KG1 (cell line): ENCODE results near the gene HCN2.
A peak's percentile ranks its signal among the peaks of the same experiment; 100 is the strongest.
"Not testable (repeated sequence)": the region's sequence is repeated elsewhere in the genome, so short reads cannot be mapped to it uniquely, and the experiment has no call there.

ENCODE experiments used
- DNase-seq: peaks from one replicate; lab custom pipeline; 2025; lab: John Stamatoyannopoulos, UW

Gene HCN2

DNA sequence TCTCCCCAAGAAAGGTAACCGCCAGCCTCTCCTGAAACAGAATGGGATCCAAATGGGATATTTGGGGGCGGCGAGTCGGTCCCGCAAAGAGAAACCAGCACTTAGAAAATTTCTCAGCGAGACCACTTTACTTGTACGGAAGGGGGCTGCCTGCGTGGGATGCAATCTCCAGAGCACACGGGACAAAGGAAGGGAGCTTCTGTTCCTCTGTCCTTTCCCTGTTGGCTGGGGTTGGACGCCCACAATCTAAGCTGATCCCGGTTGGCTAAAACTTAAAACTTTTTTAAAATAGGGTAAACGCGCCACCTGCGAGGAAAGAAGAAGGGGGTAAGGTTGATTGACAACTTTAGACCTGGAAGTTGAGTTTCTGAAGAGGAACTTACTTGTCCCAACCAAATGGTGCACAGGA is 18.1 kb upstream of the HCN2 start:
- peak; percentile 47 for DNase-seq

DNA sequence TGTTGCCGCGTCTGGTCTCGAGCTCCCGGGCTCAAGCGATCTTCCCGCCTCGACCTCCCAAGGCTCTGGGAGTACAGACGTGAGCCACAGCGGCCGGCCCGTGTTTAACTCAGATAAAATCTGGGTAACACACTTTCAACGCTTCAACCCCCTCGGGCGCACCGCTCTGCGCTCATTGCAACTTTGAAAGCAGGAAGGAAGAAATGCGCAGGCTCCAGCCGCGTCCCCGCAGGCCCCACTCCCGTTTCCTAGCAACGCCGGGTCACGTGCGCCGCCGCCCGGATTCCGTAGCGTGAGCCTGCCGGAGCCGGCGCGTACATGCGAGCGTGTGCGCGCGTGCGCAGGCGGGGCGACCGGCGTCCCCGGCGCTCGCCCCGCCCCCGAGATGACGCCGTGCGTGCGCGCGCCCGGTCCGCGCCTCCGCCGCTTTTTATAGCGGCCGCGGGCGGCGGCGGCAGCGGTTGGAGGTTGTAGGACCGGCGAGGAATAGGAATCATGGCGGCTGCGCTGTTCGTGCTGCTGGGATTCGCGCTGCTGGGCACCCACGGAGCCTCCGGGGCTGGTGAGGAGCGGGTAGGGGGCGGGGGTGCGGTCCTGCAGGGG is 17.4 kb upstream of the HCN2 start, which contains the start of gene BSG:
BSG (plus strand) TSS at position 457 of the 603 bp plus-strand sequence; CDS start at position 496, 39 bp downstream.
- DNase-seq = peak; percentile 92

DNA sequence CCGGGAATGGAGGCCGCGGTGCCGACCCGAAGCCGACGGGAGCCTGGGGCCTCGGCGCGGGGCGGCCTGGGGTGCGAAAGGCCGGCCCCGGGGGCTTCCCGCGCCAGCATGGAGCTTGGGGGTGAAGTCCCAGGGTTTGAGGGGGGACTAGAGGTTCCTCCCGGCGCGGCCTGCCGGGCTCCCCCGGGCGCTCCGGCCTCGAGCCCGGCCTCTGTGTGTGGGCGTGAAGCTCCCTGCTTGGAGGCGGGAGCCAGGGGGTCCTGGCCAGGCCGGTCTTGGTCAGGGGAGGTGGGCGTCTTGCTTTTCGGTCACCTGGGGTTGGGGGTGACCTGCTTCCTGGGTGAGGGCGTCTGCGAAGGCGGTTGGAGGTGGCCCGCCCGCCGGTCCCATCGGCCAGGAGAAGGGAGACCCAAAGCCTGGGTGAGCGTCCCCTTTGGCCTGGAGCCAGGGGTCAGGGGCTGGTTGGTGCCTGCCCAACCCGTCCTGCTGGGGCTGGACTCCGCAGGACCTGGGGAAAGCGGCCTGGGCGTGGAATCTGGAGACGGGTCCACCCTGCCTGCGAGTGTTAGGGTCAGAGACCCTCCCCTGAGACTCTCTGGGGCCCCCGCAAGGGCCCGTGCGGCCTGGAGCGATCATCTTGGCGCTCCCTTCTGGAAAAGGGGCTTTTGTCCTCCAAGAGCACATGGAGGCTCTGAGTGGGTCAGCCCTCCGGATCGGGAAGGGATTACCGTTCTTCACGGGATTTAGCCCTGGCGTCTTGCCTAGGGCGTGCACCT is 16.8 kb upstream of the HCN2 start:
- no peak for DNase-seq

DNA sequence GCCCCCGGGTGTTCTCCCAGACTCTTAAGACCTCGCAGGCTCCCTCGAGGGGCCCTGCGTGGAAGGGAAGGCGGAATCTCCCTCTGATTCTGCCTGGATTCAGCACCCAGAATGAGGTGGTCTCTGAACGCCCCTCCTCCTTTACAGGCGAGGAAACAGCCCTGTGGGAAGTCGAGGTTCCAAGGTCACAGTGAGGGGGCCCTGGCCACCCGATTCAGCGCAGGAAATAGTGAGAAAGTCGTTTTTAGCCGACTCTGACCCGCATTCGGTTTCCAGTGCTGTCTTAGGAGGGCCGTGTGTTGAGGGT is 16.2 kb upstream of the HCN2 start:
- no peak for DNase-seq

DNA sequence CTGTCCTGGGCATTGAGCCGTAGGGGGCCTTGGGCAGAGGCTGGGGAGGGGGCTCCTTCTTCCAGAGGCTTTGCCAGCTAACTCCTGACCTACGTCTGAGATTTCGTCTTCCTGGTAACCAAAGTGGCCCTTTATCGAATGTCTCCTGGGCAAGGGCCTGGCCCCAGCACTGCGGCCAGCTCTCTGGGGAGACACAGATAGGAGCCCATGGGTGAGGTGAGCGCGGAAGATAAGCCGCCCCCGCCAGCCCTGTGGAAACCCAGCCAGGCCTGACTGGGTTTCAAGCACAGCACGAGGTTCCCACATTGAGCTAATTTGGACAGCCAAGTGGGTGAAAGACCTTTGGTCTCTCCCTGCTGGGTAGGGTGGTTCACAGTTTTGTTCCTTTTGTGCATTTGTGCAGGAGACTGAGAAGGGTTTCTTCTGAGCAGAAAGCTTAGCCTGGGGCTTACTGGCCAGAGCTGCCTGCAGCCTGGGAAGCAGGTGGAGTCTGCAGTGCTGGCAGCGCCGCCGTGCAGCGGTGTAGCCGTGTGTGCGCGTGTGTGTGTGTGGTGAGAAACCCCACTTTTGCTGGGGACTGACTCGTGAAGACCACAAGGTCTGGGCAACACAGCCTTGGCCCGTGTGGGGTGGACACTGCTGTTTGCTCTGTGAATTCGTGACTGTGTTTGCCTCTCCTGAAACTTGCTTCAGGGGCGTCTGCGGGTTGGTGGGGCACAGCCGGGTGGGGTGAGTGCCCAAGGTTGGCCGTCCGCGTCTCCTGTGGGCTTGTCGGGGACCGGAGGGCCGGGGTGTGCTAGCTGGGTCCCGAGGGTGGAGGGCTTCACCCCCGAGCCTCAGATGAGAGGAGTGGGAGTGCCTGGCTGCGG is 14.8 kb upstream of the HCN2 start:
- no peak for DNase-seq

DNA sequence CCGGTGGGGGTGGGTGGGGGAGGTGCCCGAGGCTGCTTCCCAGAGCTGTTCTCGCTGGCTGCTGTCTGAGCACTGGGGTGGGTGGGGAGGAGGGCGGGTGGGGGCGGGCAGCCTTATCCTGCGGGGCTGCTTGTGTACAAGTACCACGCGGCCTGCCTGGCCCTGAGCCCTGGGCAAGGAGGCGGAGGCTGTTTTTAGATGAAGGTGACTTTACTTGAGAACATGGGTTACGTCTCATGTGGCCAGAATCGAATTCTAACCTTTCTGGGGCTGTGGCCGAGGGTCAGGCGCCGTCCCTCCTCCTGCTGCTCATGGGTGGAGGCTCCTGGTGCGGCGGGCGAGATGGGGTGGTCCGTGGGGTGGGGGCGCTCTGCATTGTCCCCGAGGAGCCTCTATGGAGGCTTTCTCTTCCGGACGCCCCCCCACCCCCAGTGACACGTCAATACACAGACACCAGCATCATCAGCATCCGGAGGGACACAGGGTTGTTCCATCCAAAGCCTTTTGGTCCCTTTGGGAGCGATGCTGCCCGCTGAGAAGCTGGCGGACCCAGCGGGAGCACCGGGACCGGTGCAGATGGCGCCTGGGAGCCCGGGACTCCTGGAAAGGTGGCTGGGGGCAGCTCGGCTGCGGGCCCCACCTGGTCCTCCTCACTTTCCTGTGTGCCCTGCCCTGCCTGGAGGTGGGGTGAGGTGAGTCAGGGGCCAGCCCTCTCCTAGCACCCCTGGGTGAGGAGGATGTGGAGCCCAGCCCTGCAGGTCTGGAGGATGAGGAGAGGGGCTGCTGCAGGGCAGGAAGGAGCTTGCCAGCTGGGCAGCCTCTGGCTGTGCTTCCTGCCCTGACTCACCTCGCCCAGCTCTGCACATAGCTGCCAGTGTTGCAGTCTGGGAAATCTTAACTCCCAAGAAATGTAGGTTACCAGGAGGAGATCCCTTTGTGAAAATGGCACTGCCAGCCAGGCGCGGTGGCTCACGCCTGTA is 13.9 kb upstream of the HCN2 start:
- no peak for DNase-seq

DNA sequence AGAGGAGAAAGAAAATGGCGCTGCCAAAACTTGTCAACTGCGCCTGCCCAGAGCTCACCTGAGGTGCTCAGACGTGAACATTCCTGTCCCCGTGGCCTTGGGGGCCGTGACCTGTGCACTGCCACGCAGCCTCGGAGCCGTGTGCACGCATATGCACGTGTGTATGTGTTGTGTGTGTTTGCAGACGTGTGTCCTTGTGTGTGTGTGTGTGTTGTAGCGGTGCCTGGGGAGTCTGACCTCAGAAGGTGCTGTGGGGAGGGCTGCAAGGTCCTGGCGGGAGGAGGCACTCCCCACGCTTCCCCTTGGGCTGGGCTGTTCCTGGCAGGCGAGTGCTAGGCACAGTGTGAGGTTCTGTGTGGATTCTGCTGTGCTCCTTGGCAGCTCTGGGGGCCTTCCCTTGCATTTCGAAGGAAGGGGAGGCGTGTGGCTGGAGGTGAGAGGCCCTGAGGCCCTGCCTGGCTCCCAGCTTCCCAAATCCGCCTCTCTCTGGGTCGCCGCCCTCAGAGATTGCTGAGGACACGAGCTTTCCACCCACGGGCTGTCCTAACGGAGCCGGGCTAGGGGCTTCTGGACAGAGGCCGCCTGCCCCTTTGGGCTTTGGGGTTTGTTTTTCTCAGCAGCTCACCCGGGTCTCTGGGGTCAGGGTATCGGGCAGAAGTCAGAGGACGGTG is 12.8 kb upstream of the HCN2 start:
- DNase-seq = no peak

DNA sequence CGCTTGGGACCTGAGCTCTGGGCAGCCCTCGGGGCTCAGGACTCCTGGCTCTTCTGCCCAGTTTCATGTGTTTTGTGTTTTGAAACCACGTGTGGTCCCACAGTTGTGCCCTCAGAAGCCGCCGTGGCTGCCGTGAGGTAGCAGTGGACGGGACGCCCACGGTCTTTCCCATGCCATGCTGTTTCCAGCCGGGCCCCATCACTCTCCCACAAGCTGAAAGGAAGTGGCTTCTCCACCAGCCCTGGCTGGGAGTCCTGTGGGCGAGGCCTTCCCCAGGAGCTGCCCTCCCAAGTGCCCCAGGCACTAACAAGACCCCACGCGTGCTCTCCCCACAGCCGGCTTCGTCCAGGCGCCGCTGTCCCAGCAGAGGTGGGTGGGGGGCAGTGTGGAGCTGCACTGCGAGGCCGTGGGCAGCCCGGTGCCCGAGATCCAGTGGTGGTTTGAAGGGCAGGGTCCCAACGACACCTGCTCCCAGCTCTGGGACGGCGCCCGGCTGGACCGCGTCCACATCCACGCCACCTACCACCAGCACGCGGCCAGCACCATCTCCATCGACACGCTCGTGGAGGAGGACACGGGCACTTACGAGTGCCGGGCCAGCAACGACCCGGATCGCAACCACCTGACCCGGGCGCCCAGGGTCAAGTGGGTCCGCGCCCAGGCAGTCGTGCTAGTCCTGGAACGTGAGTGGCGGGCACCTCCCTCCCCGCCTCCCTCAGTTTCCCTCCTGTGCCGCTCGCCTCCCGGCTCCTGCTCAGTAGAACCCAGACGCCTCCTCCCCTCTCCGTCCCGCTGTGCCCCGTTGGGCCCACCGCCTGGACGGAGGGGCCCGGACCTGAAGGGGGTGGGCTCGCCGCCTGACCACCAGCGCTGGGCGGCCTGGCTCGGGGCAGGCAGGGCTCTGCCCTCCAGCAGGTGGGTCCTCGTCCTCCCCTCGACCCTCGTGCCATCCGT is 12.0 kb upstream of the HCN2 start:
- DNase-seq = no peak

DNA sequence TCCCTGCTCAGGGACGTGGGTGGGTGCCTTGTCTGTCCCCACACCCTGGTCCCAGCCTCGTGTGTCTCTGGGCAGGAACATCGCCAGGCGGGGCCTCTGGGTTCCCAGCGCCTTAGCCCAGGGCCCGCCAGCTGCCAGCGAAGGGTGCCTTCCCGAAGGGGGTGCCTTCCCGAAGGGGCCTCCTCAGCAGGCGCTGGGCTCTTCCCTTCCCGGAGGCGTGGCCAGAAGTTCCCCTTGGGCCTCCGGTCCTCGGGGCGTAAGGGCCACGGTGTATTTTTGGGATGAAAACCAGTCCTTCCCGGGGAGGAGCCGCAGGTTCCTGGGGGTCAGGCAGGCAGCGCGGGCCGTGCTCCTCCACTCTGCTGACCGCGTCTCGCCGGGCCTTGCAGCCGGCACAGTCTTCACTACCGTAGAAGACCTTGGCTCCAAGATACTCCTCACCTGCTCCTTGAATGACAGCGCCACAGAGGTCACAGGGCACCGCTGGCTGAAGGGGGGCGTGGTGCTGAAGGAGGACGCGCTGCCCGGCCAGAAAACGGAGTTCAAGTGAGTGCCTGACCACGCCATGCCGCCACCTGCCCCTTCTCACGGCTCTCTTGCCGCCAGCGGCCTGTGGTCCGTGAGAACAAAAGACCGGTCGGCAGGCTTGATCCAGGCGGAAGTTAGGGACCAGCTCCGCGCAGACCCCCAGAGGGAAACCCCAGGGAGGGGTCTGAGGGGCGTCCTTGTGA is 10.4 kb upstream of the HCN2 start:
- DNase-seq = no peak

DNA sequence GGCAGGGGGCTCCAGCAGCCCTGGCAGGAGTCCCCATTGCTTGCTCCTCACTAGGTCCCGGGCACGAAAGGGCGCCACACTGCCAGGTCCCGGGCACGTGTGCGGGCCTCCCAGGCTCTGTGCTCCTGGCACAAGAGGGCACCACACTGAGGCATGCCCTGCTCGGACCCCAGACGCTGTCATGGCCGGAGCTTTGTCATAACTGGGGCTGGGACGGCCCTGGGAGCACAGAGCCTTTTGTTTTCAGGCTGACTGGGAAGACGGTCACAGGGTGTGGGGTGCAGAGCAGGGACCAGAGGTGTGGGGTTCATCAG is 9.9 kb upstream of the HCN2 start:
- DNase-seq = no peak

DNA sequence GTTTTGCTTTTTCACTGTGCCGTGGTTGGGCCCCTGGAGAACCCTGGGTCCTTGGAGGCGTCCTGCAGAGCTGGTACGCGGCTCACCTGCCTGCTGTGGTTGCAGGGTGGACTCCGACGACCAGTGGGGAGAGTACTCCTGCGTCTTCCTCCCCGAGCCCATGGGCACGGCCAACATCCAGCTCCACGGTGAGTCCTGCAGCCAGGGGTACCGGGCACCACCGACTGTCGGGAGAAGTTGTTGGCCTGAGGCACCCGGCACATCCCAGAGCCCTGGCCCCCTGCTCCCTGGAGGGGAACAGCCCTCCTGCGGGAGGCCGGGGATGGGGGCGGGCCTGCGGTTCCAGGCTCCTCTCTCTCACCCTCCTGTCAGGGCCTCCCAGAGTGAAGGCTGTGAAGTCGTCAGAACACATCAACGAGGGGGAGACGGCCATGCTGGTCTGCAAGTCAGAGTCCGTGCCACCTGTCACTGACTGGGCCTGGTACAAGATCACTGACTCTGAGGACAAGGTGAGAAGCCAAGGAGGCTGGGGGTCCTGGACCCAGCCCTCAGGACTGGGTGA is 9.3 kb upstream of the HCN2 start:
- DNase-seq = no peak

DNA sequence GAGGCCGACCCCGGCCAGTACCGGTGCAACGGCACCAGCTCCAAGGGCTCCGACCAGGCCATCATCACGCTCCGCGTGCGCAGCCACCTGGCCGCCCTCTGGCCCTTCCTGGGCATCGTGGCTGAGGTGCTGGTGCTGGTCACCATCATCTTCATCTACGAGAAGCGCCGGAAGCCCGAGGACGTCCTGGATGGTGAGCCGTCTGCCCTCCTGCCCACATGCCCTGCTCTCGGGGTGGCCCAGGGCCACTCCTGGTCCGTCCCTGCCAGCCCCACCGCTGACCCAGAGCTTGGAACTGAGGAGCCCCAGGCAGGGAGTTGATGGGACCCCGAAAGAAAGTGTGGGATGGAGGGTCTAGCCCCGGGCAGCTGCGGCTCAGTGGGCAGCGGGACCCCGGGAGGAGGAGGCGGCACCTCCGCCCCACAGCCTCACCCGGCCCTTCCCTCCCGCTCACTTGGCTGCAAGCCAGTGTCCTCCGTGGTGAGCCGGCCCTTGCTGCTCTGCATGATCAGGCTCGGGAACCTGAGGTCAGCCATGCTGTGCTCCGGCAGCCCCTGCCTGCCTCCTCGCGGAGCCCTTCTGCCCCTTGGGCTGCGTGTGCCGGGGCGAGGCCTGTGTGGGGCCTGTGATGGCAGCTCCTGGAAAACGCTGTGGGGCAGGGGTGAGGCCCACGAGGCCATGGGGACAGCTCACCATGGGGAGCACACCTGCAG is 8.1 kb upstream of the HCN2 start:
- DNase-seq = no peak

DNA sequence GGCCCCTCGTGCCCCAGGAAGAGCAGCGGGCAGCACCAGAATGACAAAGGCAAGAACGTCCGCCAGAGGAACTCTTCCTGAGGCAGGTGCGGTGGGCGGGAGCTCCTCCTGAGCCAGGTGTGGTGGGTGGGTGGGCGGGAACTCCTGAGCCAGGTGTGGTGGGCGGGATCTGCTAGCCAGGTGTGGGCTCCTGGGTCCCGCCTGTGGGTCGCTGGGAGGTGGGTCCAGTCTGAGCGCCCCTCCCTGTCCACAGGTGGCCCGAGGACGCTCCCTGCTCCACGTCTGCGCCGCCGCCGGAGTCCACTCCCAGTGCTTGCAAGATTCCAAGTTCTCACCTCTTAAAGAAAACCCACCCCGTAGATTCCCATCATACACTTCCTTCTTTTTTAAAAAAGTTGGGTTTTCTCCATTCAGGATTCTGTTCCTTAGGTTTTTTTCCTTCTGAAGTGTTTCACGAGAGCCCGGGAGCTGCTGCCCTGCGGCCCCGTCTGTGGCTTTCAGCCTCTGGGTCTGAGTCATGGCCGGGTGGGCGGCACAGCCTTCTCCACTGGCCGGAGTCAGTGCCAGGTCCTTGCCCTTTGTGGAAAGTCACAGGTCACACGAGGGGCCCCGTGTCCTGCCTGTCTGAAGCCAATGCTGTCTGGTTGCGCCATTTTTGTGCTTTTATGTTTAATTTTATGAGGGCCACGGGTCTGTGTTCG is 7.0 kb upstream of the HCN2 start:
- no peak for DNase-seq

DNA sequence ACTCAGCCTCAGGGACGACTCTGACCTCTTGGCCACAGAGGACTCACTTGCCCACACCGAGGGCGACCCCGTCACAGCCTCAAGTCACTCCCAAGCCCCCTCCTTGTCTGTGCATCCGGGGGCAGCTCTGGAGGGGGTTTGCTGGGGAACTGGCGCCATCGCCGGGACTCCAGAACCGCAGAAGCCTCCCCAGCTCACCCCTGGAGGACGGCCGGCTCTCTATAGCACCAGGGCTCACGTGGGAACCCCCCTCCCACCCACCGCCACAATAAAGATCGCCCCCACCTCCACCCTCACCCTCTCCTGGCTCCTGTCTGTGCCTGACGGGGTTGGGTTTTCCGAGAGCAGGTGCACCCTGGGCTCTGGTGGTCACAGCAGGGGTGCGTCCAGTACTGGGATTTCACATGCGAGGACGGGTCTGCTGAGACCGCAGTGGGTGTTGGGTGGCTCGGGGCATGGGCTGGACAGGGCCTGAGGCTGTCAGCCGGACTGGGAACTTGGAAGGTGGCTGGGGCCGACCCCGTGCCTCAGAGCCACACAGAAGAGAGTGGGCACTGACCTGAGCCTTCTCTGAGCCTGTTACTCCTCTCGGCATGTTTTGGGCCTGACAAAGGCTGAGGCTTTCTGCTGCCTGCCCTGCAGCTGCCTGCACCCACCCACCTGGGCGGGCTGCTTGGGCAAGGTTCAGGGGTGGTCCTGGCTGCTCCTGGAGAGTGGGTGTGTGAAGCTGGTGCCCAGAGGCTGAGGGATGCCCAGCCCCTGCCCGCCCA is 6.3 kb upstream of the HCN2 start:
- DNase-seq = no peak

DNA sequence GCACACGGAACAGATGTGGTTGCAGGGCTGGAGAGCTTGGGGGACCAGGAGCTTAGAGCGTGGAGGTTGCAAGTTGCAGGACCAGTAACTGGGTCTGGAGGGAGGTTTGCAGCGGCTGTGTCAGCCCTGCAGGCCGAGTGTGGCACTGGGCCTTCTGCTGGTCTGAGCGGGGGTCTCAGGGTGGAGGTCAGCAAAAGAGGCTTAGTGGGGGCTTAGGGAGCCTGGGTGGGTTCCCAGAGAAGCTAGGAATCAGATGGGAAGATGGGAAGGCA is 5.8 kb upstream of the HCN2 start:
- DNase-seq = no peak

DNA sequence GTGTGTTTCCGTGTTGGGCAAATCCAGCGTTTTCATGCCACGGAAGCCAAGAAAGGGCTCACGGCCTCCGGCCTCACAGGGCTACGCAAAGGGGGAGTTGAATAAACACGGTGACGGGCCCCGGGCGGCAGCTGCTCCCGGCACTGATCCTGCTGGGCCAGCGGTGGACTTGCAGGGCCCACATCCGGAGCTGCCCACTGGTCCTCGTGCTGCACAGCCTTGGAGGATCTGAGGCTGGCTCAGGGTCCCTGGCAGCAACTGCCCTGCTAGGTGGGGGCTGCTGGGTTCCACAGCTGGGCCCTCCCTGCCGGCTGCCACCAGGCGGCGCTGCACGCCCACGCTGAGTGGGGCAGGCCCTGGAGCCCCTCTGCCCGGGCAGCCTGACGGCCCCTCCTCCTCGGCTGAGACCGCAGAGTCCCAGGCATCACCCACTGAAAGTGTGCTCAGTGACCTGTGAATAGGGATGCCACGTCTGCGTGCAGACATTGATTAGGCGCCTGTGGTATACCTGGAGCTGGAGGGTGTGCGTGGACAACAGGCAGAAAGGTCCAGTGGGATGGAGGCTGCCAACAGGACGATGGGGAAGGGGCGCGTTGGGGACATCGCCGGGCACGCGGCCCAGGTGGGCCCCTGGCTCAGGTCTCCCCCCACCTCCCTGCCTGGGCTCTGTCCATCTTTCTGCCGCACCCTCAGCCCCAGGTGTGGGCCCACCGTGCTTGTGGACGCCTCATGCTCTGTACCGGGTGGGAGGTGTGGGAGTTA is 5.3 kb upstream of the HCN2 start:
- no peak for DNase-seq

DNA sequence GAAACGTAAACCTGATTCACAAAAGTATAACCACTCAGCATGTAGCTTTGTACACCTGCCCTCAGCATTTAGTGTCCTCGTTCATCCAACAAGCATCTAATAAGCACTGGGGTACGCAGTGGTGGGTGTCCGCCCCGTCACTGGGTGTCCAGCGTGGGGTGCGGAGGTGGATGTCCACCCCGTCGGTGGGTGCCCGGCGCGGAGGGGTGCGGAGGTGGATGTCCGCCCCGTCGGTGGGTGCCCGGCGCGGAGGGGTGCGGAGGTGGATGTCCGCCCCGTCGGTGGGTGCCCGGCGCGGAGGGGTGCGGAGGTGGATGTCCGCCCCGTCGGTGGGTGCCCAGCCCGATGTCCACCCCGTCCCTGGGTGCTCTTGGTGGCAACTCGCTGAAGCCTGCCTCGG is 4.5 kb upstream of the HCN2 start:
- not testable (repeated sequence) for DNase-seq
